Measurements from ENCODE around the gene NLE1.

Gene NLE1

GRCh38 chr17:35084987-35085386, 57.1 kb downstream of the NLE1 start:
- no peak for DNase-seq

GRCh38 chr17:35083071-35083470, 59.0 kb downstream of the NLE1 start:
- DNase-seq, result no peak

GRCh38 chr17:35082073-35082657, 59.9 kb downstream of the NLE1 start:
- DNase-seq, result no peak

- no peak for DNase-seq
These were observed 60.5 kb downstream of the NLE1 start for GRCh38 chr17:35081638-35082037.

GRCh38 chr17:35080536-35080935, 61.6 kb downstream of the NLE1 start:
- DNase-seq, result no peak

- no peak for DNase-seq
These were observed 62.3 kb downstream of the NLE1 start for GRCh38 chr17:35079547-35080423.
